H9 (cell line): ENCODE data around the gene TMEM209. TPM values are rescaled to one million over a fixed set of nuclear protein-coding genes. Genes with fewer than 3 reads are reported as not detected.

Experiments used
- DNase-seq: peaks from one replicate; pipeline ENCODE4 v3.0.0-alpha.2; 2017
- H2AFZ ChIP-seq: one replicate; pipeline ENCODE4 v1.6.1; 2013; ENCODE audit warnings: mild to moderate bottlenecking, low read length, control low read depth, moderate library complexity
- H2AK5ac ChIP-seq: 2 replicates; pipeline ENCODE4 v1.6.1; 2013; ENCODE audit warnings: low read length, control low read depth, mixed read lengths; ENCODE audit not compliant: insufficient read length
- H2BK120ac ChIP-seq: one replicate; pipeline ENCODE4 v1.6.1; 2013; ENCODE audit warnings: low read depth, mild to moderate bottlenecking, low read length, control low read depth, inconsistent platforms; ENCODE audit not compliant: poor library complexity, severe bottlenecking
- H2BK12ac ChIP-seq: 2 replicates; pipeline ENCODE4 v1.6.1; 2013; ENCODE audit warnings: low read length, control low read depth, mixed read lengths, low read depth; ENCODE audit not compliant: insufficient read length
- H2BK15ac ChIP-seq: 2 replicates; pipeline ENCODE4 v1.6.1; 2013; ENCODE audit warnings: low read depth, low read length, control low read depth
- H2BK20ac ChIP-seq: one replicate; pipeline ENCODE4 v1.6.1; 2013; ENCODE audit warnings: low read depth, mild to moderate bottlenecking, low read length, control low read depth, inconsistent platforms; ENCODE audit not compliant: poor library complexity, severe bottlenecking
- H2BK5ac ChIP-seq: 2 replicates; pipeline ENCODE4 v1.6.1; 2013; ENCODE audit warnings: low read length, control low read depth, mixed read lengths; ENCODE audit not compliant: insufficient read length
- H3K14ac ChIP-seq: 2 replicates; pipeline ENCODE4 v1.6.1; 2013; ENCODE audit warnings: low read length, control low read depth; ENCODE audit not compliant: insufficient read depth
- H3K18ac ChIP-seq: 2 replicates; pipeline ENCODE4 v1.6.1; 2013; ENCODE audit warnings: low read depth, mild to moderate bottlenecking, mixed read lengths, low read length, control low read depth; ENCODE audit not compliant: insufficient read length
- H3K23ac ChIP-seq: 2 replicates; pipeline ENCODE4 v1.6.1; 2013; ENCODE audit warnings: low read length, control low read depth, mixed read lengths, low read depth; ENCODE audit not compliant: insufficient read length
- H3K23me2 ChIP-seq: 2 replicates; pipeline ENCODE4 v1.6.1; 2013; ENCODE audit warnings: low read depth, mild to moderate bottlenecking, mixed read lengths, low read length, control low read depth; ENCODE audit not compliant: insufficient read length, poor library complexity, severe bottlenecking
- H3K27ac ChIP-seq: 2 replicates; pipeline ENCODE4 v1.5.1; 2013; ENCODE audit warnings: low read length, control low read depth, mixed read lengths, low read depth; ENCODE audit not compliant: insufficient read length
- H3K27me3 ChIP-seq: 2 replicates; pipeline ENCODE4 v1.6.1; 2013; ENCODE audit warnings: low read length, control low read depth, inconsistent platforms; ENCODE audit not compliant: insufficient read depth
- H3K4ac ChIP-seq: 2 replicates; pipeline ENCODE4 v1.6.1; 2013; ENCODE audit warnings: low read depth, mild to moderate bottlenecking, control low read depth, inconsistent platforms, low read length, moderate library complexity
- H3K4me1 ChIP-seq: 2 replicates; pipeline ENCODE4 v1.6.1; 2013; ENCODE audit warnings: low read length, control low read depth, inconsistent platforms; ENCODE audit not compliant: insufficient read depth
- H3K4me2 ChIP-seq: 2 replicates; pipeline ENCODE4 v1.6.1; 2013; ENCODE audit warnings: low read length, control low read depth, mixed read lengths; ENCODE audit not compliant: insufficient read length, insufficient read depth
- H3K56ac ChIP-seq: 2 replicates; pipeline ENCODE4 v1.6.1; 2013; ENCODE audit warnings: low read depth, mild to moderate bottlenecking, mixed read lengths, low read length, control low read depth; ENCODE audit not compliant: insufficient read length
- H3K79me1 ChIP-seq: 2 replicates; pipeline ENCODE4 v1.6.1; 2013; ENCODE audit warnings: low read depth, mild to moderate bottlenecking, moderate library complexity, low read length, control low read depth, inconsistent platforms; ENCODE audit not compliant: insufficient read depth, poor library complexity, severe bottlenecking
- H3K79me2 ChIP-seq: 2 replicates; pipeline ENCODE4 v1.6.1; 2013; ENCODE audit warnings: low read length, control low read depth, inconsistent platforms; ENCODE audit not compliant: insufficient read depth
- H3K9ac ChIP-seq: 2 replicates; pipeline ENCODE4 v1.6.1; 2013; ENCODE audit warnings: low read length, control low read depth, mixed read lengths; ENCODE audit not compliant: insufficient read length; ENCODE audit errors: extremely low read depth
- H3K9me3 ChIP-seq: one replicate; pipeline ENCODE4 v1.6.1; 2013; ENCODE audit warnings: low read depth, low read length, inconsistent platforms; ENCODE audit not compliant: control insufficient read depth
- H3T11ph ChIP-seq: one replicate; pipeline ENCODE4 v1.6.1; 2013; ENCODE audit warnings: mild to moderate bottlenecking, low read length, control low read depth, inconsistent platforms
- H4K20me1 ChIP-seq: one replicate; pipeline ENCODE4 v1.6.1; 2013; ENCODE audit not compliant: control insufficient read depth, insufficient read length, insufficient read depth
- H4K5ac ChIP-seq: 2 replicates; pipeline ENCODE4 v1.6.1; 2013; ENCODE audit warnings: low read depth, mild to moderate bottlenecking, mixed read lengths, low read length, control low read depth; ENCODE audit not compliant: insufficient read length
- H4K8ac ChIP-seq: replicated peaks from 2 replicates; pipeline ENCODE4 v1.6.1; 2013; ENCODE audit warnings: low read length, control low read depth, mixed read lengths, low read depth; ENCODE audit not compliant: insufficient read length
- H4K91ac ChIP-seq: 2 replicates; pipeline ENCODE4 v1.6.1; 2013; ENCODE audit warnings: low read depth, mild to moderate bottlenecking, moderate library complexity, mixed read lengths, low read length, control low read depth; ENCODE audit not compliant: insufficient read length
- H3K27ac Mint-ChIP-seq, 3 experiments: 2 replicates in 2 of 3; 3 replicates in 1 of 3; pipeline ENCODE4 v1.8.0; 2020 to 2021; ENCODE audit warnings: mixed read lengths in 3 of 3, mild to moderate bottlenecking in 1 of 3, moderate library complexity in 1 of 3
- H3K27me3 Mint-ChIP-seq: 2 replicates; pipeline ENCODE4 v1.8.0; 2021; ENCODE audit warnings: low read depth, mild to moderate bottlenecking, moderate library complexity, mixed read lengths
- H3K36me3 Mint-ChIP-seq, 3 experiments: 2 replicates in 2 of 3; 3 replicates in 1 of 3; pipeline ENCODE4 v1.8.0; 2020 to 2021; ENCODE audit warnings: low read depth in 3 of 3, mixed read lengths in 3 of 3; ENCODE audit not compliant: insufficient read depth in 1 of 3
- H3K4me1 Mint-ChIP-seq, 2 experiments: 2 replicates each; pipeline ENCODE4 v1.8.0; 2020; ENCODE audit warnings: mixed read lengths in 2 of 2
- H3K4me3 Mint-ChIP-seq, 2 experiments: 2 replicates in 1 of 2; 3 replicates in 1 of 2; pipeline ENCODE4 v1.8.0; 2020 to 2021; ENCODE audit warnings: mild to moderate bottlenecking in 2 of 2, mixed read lengths in 2 of 2, moderate library complexity in 1 of 2
- H3K9me3 Mint-ChIP-seq, 2 experiments: 2 replicates in 1 of 2; 3 replicates in 1 of 2; pipeline ENCODE4 v1.8.0; 2020; ENCODE audit warnings: mild to moderate bottlenecking in 2 of 2, mixed read lengths in 2 of 2, moderate library complexity in 1 of 2
- CTCF ChIP-seq: fragments of 200-600 bp; sonication (generic); conservative IDR thresholded peaks from 3 replicates; pipeline ENCODE4 v1.8.0; 2021; ENCODE audit warnings: antibody characterized with exemption, mild to moderate bottlenecking
- WGBS: extraction: QIAGEN DNeasy Blood & Tissue Kit; methylation state at CpG from one replicate; pipeline ENCODE4 v1.1.7; 2013; ENCODE audit warnings: missing lambda C conversion rate, low lambda C conversion rate, mixed read lengths; ENCODE audit not compliant: insufficient read length; ENCODE audit errors: extremely low coverage; 5-methylcytosine and 5-hydroxymethylcytosine counted together
- total RNA-seq: library from RNA; stranded (reverse); gene quantifications from 2 replicates; pipeline ENCODE4 v1.2.1, GENCODE V29; 2021

The TMEM209 gene
- total RNA-seq, 1 experiment from 2014 or later = 30.8 TPM

DNA sequence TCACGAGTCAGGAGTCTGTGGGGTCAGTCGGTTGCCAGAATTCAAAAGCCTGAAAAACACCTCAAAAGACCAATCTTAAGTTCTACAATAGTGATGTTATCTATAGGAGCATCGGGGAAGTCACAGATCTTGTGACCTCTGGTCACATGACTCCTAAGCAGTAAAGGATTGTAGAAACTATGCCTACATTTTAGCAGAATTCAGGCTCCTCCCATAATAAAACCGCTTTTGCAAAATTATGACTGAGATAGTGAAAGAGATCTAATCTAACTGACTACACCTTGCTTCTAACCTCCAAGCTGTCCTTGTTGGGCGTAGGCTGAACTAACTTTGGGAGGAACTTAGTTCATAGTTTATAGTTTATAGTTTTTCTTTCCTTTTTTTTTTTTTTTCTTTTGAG is 19.0 kb upstream of the TMEM209 start:
- Histone ChIP-seq H4K5ac (no peak overlapping the region), H3K27ac (no peak overlapping the region)

More for the DNA sequence above, 19.0 kb upstream of the TMEM209 start:
- H3K27ac Mint-ChIP-seq = peak overlapping the region in 2 of 3 experiments; percentile 19 to 75; a peak in 2 of 7 replicates
- Histone ChIP-seq H2BK12ac (no peak overlapping the region), H3T11ph (no peak overlapping the region), H2BK15ac (no peak overlapping the region), H3K9me3 (no peaks in the 10 kb centered on the region), H2BK20ac (no peak overlapping the region), H4K20me1 (no peaks in the 10 kb centered on the region), H3K4me2 (no peak overlapping the region), H2BK120ac (no peak overlapping the region), H3K56ac (no peak overlapping the region), H3K18ac (no peak overlapping the region), H4K8ac (no peak overlapping the region), H3K79me2 (no peaks in the 10 kb centered on the region), H3K14ac (no peak overlapping the region), H3K23ac (no peak overlapping the region), H2AK5ac (no peak overlapping the region), H3K4me1 (no peaks in the 10 kb centered on the region), H2AFZ (no peak overlapping the region), H2BK5ac (no peak overlapping the region), H3K79me1 (no peaks in the 10 kb centered on the region), H3K23me2 (no peaks in the 10 kb centered on the region), H3K4ac (no peak overlapping the region), H4K91ac (no peak overlapping the region), H3K27me3 (no peaks in the 10 kb centered on the region), H3K9ac (no peak overlapping the region)
- peaks cover 0 to 13% (median 0%) of the 10 kb centered on the region in 3 experiments; a peak in 3 of 7 replicates for H3K36me3 Mint-ChIP-seq
- TF ChIP-seq CTCF = no peak
- no peak for DNase-seq
- peaks cover 17 to 20% of the 10 kb centered on the region in 2 experiments for H3K4me1 Mint-ChIP-seq
- peaks cover 0 to 5% of the 10 kb centered on the region in 2 experiments; a peak in 3 of 5 replicates for H3K9me3 Mint-ChIP-seq
- H3K27me3 Mint-ChIP-seq = peaks cover 5% of the 10 kb centered on the region; the same call in 1 of the 2 replicates
- WGBS = no CpG with 5 or more reads among the region's 5 CpGs
- no peak overlapping the region; a peak in 1 of 5 replicates for H3K4me3 Mint-ChIP-seq
